Measurements from ENCODE around the gene MORN1. TPM values are rescaled to one million over a fixed set of nuclear protein-coding genes. Genes with fewer than 3 reads are reported as not detected.
A peak's percentile ranks its signal among the peaks of the same experiment; 100 is the strongest.
"Not testable (repeated sequence)": the region's sequence is repeated elsewhere in the genome, so short reads cannot be mapped to it uniquely, and the experiment has no call there.

The MORN1 gene
- total and polyA plus RNA-seq, 11 donors: 2.2 to 8.2 (median 3.8) TPM

GRCh38 chr1:2298685-2299084, 92.7 kb downstream of the MORN1 start:
- H3K4me3 ChIP-seq: no peak overlapping the region
- no peaks in the 10 kb centered on the region for H3K27me3 ChIP-seq
- peak overlapping the region in 11 of 12 donors; percentile 77 to 99 (median 89) for H3K27ac ChIP-seq
- ATAC-seq (no peak), DNase-seq (no peak)
- TF ChIP-seq CTCF (IDR thresholded peaks at IDR 0.05) (no peak), POLR2A (IDR thresholded peaks at IDR 0.05) (no peak)
- intact Hi-C loops (cut with DNase I): loop anchor here in 2 of 10 donors (5.0 to 10.0 kb wide), 2 partner anchors 54 to 56 kb away; no protein-coding TSS in a partner anchor
- 79 to 93% (median 90%) methylated on average over 6 to 12 of the region's 12 CpGs for WGBS, 4 donors
- H3K4me1 ChIP-seq: peaks cover 23 to 89% (median 62%) of the 10 kb centered on the region in 12 donors
- H3K9me3 ChIP-seq: no peaks in the 10 kb centered on the region
- H3K36me3 ChIP-seq: peaks cover 0 to 23% (median 7%) of the 10 kb centered on the region in 9 donors

GRCh38 chr1:2297246-2298011, 93.9 kb downstream of the MORN1 start:
- no peak overlapping the region for H3K27ac ChIP-seq
- WGBS, 4 donors: 90 to 96% (median 95%) methylated on average over 23 to 35 of the region's 35 CpGs
- intact Hi-C loops (cut with DNase I): loop anchor here in 2 of 10 donors (5.0 to 10.0 kb wide), 2 partner anchors 53 to 55 kb away; no protein-coding TSS in a partner anchor

GRCh38 chr1:2296614-2297013, 94.7 kb downstream of the MORN1 start:
- intact Hi-C loops (cut with DNase I): loop anchor here in 2 of 10 donors (5.0 to 10.0 kb wide), 2 partner anchors 52 to 54 kb away; no protein-coding TSS in a partner anchor
- Histone ChIP-seq H3K36me3 (peaks cover 0 to 11% (median 0%) of the 10 kb centered on the region in 9 donors), H3K27ac (no peak overlapping the region), H3K4me3 (no peak overlapping the region), H3K27me3 (no peaks in the 10 kb centered on the region), H3K9me3 (no peaks in the 10 kb centered on the region), H3K4me1 (peaks cover 23 to 96% (median 77%) of the 10 kb centered on the region in 12 donors)
- TF ChIP-seq CTCF (IDR thresholded peaks at IDR 0.05) (no peak), POLR2A (IDR thresholded peaks at IDR 0.05) (no peak)
- DNase-seq (no peak), ATAC-seq (no peak)
- WGBS, 4 donors: 80 to 87% (median 82%) methylated on average over 18 of the region's 18 CpGs

More at GRCh38 chr1:2297246-2298011, 93.9 kb downstream of the MORN1 start:
- Histone ChIP-seq H3K9me3 (no peaks in the 10 kb centered on the region), H3K4me1 (peaks cover 23 to 95% (median 74%) of the 10 kb centered on the region in 12 donors), H3K36me3 (peaks cover 0 to 11% (median 0%) of the 10 kb centered on the region in 9 donors), H3K27me3 (no peaks in the 10 kb centered on the region), H3K4me3 (no peak overlapping the region)
- no peak for DNase-seq
- no peak for TF ChIP-seq POLR2A (IDR thresholded peaks at IDR 0.05)
- no peak for TF ChIP-seq CTCF (IDR thresholded peaks at IDR 0.05)
- no peak for ATAC-seq

GRCh38 chr1:2296211-2296610, 95.1 kb downstream of the MORN1 start:
- Histone ChIP-seq H3K4me1 (peaks cover 23 to 96% (median 77%) of the 10 kb centered on the region in 12 donors), H3K36me3 (peaks cover 0 to 11% (median 0%) of the 10 kb centered on the region in 9 donors)
- intact Hi-C loops (cut with DNase I): loop anchor here in 2 of 10 donors (5.0 to 10.0 kb wide), 2 partner anchors 51 to 54 kb away; no protein-coding TSS in a partner anchor
- not testable (repeated sequence) for H3K27me3 ChIP-seq, DNase-seq, H3K4me3 ChIP-seq, H3K9me3 ChIP-seq, ATAC-seq, H3K27ac ChIP-seq
- 81 to 93% (median 87%) methylated on average over 9 of the region's 9 CpGs for WGBS, 4 donors
